GM20000 (cell line): ENCODE data around the gene MRPL14.

Source experiments
- DNase-seq: peaks from one replicate; pipeline ENCODE4 v3.0.0; 2012; ENCODE audit warnings: low spot score
- TF ChIP-seq, protein P1 (sequence below): IDR thresholded peaks from 2 replicates; pipeline ENCODE4 v1.5.1; 2012; ENCODE audit warnings: mild to moderate bottlenecking, control low read depth; ENCODE audit errors: extremely low read depth, missing control alignments

The MRPL14 gene

DNA sequence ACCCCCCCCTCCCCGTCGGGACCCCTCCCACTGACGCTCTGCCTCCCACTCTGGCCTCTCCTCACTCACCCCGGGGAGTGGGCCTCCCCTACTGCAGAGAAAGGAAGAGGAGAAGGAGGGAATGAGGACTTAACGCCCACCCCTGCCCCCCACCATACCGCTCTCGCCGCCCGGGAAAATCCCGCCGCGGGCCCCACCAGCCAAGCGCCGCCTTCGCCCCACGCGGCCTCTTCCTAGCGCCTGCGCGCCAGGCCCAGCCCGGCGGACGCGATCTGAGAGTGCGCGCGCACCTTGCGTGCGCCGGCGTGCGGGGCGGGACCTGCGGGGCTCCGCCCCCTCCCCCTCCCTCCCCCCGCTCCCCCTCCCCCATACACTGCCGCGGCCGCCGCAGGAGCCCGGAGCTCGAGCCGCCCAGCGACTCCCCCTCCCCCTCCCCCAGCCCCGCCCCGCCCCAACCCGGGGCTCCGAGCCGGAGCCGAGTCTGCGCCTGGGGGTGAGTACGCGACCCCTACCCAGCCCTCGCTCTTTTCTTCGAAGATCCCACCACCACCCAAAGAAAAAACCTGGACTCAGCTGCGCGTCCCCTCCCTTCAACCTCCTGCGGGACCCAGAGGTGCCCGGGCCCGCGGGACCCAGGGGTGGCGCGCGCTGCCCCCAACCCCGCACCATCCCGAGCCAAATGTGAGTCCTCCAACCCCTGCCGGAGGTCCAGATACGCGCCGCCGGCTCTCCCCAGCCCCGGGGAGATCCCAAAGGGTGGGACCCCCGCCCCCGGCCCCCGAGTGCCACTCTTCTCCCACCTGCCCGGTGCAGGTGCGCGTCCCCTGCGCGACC, at the start of gene MRPL14, which contains the start of gene TMEM63B:
TSS of gene MRPL14 (minus strand) at position 267 of the 834 bp plus-strand sequence. CDS start 10,841 bp downstream, outside the sequence.
TSS of gene TMEM63B (plus strand) at position 369 of the 834 bp plus-strand sequence. CDS start 7,031 bp downstream, outside the sequence.
- DNase-seq = peak; percentile 100
- TF ChIP-seq, protein P1, sequence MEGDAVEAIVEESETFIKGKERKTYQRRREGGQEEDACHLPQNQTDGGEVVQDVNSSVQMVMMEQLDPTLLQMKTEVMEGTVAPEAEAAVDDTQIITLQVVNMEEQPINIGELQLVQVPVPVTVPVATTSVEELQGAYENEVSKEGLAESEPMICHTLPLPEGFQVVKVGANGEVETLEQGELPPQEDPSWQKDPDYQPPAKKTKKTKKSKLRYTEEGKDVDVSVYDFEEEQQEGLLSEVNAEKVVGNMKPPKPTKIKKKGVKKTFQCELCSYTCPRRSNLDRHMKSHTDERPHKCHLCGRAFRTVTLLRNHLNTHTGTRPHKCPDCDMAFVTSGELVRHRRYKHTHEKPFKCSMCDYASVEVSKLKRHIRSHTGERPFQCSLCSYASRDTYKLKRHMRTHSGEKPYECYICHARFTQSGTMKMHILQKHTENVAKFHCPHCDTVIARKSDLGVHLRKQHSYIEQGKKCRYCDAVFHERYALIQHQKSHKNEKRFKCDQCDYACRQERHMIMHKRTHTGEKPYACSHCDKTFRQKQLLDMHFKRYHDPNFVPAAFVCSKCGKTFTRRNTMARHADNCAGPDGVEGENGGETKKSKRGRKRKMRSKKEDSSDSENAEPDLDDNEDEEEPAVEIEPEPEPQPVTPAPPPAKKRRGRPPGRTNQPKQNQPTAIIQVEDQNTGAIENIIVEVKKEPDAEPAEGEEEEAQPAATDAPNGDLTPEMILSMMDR = no peak

DNA sequence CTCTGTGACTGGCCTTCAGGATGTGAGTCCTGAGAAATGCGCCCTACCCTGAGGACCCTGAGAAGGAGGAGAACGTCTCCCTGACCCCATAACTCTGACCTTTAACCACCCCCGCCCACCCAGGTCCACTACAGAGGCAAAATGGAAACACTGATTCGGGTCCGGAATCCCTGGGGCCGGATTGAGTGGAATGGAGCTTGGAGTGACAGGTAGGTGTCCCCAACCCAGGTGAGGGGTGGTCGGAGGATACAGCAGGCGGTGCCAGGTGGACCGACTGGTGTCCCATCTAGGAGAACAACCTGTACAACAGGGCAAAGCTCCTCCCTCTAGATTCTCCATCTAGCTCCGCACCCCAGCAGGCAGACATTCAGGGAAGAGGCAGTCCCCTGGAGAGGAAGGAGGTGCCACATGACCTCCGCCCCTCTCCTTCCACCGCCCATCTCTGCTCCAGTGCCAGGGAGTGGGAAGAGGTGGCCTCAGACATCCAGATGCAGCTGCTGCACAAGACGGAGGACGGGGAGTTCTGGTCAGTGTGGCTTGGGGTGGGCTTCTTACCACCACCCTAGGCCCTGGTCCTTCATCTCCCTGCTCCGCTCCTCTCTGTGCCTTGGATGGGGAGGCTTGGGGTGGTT, 49.0 kb upstream of the MRPL14 start:
- no peak for DNase-seq
- TF ChIP-seq, protein P1 = no peak

DNA sequence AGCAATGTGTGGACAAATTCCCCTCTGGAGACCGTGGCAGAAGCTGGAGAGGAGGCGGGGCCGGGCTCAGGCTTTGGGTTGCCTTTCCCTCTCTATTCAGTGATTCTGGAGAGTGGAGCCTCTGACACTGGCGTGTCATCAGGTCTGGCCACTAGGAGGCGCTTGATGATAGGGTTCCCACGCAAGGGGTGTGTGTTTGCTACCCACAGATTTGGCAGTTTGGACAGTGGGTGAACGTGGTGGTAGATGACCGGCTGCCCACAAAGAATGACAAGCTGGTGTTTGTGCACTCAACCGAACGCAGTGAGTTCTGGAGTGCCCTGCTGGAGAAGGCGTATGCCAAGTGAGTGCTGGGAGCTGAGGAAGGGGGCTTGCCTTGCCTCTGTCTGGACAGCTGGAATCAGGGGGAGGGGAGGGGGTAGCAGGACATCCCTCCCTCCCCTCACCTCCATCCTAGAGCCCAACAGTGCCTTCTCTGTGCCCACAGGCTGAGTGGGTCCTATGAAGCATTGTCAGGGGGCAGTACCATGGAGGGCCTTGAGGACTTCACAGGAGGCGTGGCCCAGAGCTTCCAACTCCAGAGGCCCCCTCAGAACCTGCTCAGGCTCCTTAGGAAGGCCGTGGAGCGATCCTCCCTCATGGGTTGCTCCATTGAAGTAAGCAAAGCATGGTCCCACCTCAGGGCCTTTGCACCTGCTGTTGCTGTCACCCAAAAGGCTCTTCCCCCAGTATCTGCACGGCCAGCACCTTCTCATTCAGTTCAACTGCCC, 45.7 kb upstream of the MRPL14 start:
- peak; percentile 84 for DNase-seq
- TF ChIP-seq, protein P1 = peak; percentile 84

DNA sequence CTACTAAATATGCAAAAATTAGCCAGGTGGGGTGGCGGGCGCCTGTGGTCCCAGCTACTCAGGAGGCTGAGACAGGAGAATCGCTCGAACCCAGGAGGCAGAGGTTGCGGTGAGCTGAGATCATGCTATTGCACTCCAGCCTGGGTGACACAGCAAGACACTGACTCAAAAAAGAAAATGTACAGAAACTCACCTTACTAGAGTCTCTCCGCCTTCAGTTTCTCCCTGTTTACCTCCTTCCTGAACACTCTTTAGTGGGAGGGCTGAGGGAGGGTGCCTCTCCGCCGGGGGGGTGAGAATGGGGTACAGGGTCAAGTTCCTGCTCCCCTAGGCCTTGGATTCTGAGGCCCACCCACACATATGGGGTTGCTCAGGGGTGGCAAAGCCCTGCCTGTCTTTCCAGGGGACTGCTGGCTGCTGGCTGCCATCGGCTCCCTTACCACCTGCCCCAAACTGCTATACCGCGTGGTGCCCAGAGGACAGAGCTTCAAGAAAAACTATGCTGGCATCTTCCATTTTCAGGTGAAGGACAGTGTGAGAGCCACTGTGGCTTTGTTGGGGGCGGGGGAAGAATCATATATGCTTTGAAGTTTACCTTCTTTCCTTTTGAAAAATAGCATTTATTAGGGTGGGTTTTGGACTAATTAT, 44.8 kb upstream of the MRPL14 start:
- DNase-seq = no peak

DNA sequence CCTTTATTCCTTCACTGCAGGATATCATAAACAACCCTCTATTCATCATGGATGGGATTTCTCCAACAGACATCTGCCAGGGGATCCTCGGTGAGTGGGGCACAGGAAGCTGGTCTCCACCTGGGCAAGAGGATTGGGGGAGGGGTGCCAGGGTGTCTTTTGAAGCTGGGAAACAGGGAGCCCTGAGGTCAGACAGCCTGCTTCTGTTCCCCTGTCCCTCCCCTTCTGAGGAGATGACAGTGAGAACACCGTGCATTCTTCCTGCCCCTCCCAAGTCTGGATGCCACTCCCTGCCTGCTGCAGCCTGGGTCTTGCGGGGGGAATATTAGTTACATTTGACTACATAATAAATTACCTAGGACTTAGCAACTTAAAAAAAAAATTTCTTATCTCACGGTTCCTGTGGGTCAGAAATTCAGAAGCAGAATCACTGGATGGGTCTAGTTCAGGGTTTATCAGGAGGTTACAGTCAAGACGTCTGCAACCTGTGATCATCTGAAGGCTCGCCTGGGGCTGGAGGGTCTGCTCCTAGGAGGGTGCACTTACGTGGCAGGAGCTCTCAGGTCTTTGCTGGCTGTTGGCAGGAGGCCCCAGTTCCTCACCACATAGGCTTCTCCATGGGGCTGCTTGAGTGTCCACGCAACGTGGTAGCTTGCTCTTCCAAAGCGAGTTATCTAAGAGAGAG, 42.8 kb upstream of the MRPL14 start:
- TF ChIP-seq, protein P1 = no peak
- DNase-seq = no peak

More for the DNA sequence above, 44.8 kb upstream of the MRPL14 start:
- TF ChIP-seq, protein P1 = no peak

DNA sequence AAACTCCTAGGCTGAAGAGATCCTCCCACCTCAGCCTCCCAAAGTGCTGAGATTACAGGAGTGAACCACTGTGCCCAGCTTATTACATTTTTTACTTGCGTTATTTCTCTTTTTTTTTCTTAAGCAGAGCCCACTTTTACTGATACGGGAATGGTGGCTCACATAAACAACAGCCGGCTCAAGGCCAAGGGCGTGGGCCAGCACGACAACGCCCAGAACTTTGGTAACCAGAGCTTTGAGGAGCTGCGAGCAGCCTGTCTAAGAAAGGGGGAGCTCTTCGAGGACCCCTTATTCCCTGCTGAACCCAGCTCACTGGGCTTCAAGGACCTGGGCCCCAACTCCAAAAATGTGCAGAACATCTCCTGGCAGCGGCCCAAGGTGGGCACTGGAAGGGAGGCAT, 41.9 kb upstream of the MRPL14 start:
- no peak for DNase-seq
- TF ChIP-seq, protein P1 = no peak
